ENCODE data around the gene DNAH6. TPM values are rescaled to one million over a fixed set of nuclear protein-coding genes. Genes with fewer than 3 reads are reported as not detected.
"Not testable (repeated sequence)": the region's sequence is repeated elsewhere in the genome, so short reads cannot be mapped to it uniquely, and the experiment has no call there.

The DNAH6 gene
- total RNA-seq (1.4 TPM), polyA plus RNA-seq (0.58 TPM)

GRCh38 chr2:84516234-84516986, at the start of gene DNAH6:
Gene DNAH6, plus strand, starts transcription at chr2:84516498. Its CDS starts 1,329 bp downstream, at chr2:84517827.
- Histone ChIP-seq H3K36me3 (ENCODE audit: insufficient read depth) (no peaks in the 10 kb centered on the region), H3K4me1 (ENCODE audit: insufficient read depth) (no peaks in the 10 kb centered on the region), H3K4me3 (ENCODE audit: low read depth, low read length) (peak within 1 kb of the TSS; percentile 45), H3K27ac (ENCODE audit: low read depth) (no peak within 1 kb of the TSS)
- WGBS, result 8% methylated on average over 31 of the region's 31 CpGs
- DNase-seq (ENCODE audit: extremely low spot score), result peak; percentile 93

- no peak for DNase-seq (ENCODE audit: extremely low spot score)
- no peaks in the 10 kb centered on the region for H3K36me3 ChIP-seq (ENCODE audit: insufficient read depth)
- no peak overlapping the region for H3K27ac ChIP-seq (ENCODE audit: low read depth)
- no peaks in the 10 kb centered on the region for H3K4me1 ChIP-seq (ENCODE audit: insufficient read depth)
- WGBS, result 69% methylated on average over 1 of the region's 1 CpG
- no peak overlapping the region for H3K4me3 ChIP-seq (ENCODE audit: low read depth, low read length)
Measured at GRCh38 chr2:84467389-84467788, 48.9 kb upstream of the DNAH6 start.

DNA sequence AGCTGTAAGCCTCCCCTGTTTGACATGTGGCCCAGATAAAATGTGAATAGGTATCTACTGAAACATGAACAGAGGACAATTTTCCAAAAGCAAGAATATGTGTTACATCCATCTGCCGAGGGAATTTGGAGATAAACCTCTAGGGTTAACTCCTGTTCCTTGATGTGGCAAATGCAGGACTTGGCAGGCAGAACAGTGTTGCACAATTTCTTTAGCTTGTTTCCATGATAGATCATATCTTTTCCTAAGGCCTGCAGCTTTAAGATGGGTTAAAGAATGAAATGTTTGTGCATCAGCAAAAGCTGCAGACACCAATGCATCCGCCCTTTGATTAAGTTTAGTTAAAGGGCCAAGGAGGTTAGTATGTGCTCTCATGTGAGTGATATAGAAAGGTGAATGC, 43.9 kb upstream of the DNAH6 start:
- not testable (repeated sequence) for DNase-seq (ENCODE audit: extremely low spot score); H3K4me1 ChIP-seq (ENCODE audit: insufficient read depth); H3K4me3 ChIP-seq (ENCODE audit: low read depth, low read length); H3K27ac ChIP-seq (ENCODE audit: low read depth); H3K36me3 ChIP-seq (ENCODE audit: insufficient read depth)
- WGBS, result 19% methylated on average over 2 of the region's 2 CpGs

DNA sequence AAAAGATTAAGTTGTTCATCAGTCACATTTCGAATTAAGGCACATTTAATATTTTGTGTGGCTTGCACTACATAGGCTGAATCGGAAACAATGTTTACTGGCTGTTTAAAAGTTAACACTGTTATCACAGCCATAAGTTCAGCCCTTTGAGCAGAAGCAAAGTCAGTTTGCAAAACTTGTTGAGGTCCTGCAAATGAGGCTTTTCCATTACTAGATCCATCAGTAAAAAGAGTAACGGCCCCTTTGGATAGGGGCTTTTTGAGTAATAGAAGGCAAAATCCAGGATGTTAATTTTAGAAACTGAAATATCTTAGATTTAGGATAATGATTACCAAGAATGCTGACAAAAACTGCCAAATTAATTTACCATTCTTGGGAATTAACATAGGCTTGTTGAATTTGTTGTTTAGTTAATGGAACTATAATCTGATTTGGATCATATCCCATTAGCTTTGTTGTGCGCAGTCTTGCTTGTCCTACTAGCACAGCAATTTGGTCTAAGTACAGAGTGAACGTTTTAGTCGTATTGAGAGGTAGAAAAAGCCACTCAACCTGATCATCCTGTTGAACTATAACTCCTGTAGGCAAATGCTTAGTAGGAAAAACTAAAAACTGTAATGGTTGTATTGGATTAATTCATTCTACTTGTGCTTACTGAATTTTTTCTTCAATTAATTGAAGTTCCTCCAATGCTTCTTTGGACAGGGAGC, 43.3 kb upstream of the DNAH6 start:
- DNase-seq (ENCODE audit: extremely low spot score), result no peak
- no peaks in the 10 kb centered on the region for H3K4me1 ChIP-seq (ENCODE audit: insufficient read depth)
- H3K36me3 ChIP-seq (ENCODE audit: insufficient read depth), result no peaks in the 10 kb centered on the region
- 51% methylated on average over 6 of the region's 6 CpGs for WGBS
- H3K27ac ChIP-seq (ENCODE audit: low read depth), result no peak overlapping the region
- no peak overlapping the region for H3K4me3 ChIP-seq (ENCODE audit: low read depth, low read length)

- Histone ChIP-seq H3K4me3 (ENCODE audit: low read depth, low read length) (no peak overlapping the region), H3K36me3 (ENCODE audit: insufficient read depth) (no peaks in the 10 kb centered on the region), H3K27ac (ENCODE audit: low read depth) (no peak overlapping the region), H3K4me1 (ENCODE audit: insufficient read depth) (no peaks in the 10 kb centered on the region)
- WGBS, result 84% methylated on average over 4 of the region's 4 CpGs
- DNase-seq (ENCODE audit: extremely low spot score), result peak; percentile 39
Measured at GRCh38 chr2:84474176-84474575, 42.1 kb upstream of the DNAH6 start.

DNA sequence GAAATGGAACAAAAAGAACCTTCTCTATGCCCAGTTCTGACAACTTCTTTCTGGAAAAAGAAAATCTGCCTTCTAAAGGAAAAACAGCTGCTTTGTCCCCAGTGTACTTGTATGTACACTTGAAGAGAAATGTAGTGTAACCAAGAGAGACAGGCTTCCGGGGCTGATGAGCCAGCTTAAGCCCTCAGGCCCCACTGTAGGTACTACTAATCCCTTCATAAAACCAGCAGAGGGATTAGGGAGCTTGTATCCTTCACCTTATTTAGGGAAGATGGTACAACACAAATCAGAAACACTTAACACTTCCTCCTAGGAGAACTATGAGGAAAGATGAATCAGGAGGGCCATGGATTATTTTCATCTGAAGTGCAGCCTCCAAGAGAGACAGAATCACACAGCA, 38.4 kb upstream of the DNAH6 start:
- no peak for DNase-seq (ENCODE audit: extremely low spot score)
- no peaks in the 10 kb centered on the region for H3K4me1 ChIP-seq (ENCODE audit: insufficient read depth)
- no peak overlapping the region for H3K4me3 ChIP-seq (ENCODE audit: low read depth, low read length)
- 29% methylated on average over 1 of the region's 1 CpG for WGBS
- H3K36me3 ChIP-seq (ENCODE audit: insufficient read depth), result no peaks in the 10 kb centered on the region
- H3K27ac ChIP-seq (ENCODE audit: low read depth), result no peak overlapping the region

DNA sequence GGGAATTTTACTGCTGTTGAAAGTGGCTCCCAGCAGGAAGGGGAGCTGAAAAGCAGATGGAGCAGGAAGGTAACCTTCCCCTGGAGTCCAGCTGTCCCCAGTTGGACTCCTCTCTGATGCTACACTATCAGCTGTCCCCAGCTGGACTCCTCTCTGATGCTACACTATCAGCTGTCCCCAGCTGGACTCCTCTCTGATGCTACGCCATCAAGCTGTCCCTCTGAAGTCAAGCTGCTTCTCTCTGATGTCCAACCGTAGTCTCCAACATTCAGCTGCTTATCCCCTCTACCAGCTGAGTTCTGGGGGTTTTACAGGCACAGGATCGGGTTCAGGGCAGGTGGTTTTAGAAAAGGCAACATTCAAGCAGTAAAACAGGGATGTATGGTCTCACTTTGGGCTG, 37.4 kb upstream of the DNAH6 start:
- Histone ChIP-seq H3K4me3 (ENCODE audit: low read depth, low read length) (no peak overlapping the region), H3K4me1 (ENCODE audit: insufficient read depth) (no peaks in the 10 kb centered on the region), H3K27ac (ENCODE audit: low read depth) (no peak overlapping the region), H3K36me3 (ENCODE audit: insufficient read depth) (no peaks in the 10 kb centered on the region)
- no peak for DNase-seq (ENCODE audit: extremely low spot score)
- 75% methylated on average over 3 of the region's 3 CpGs for WGBS

- H3K27ac ChIP-seq (ENCODE audit: low read depth), result no peak overlapping the region
- H3K4me1 ChIP-seq (ENCODE audit: insufficient read depth), result no peaks in the 10 kb centered on the region
- H3K36me3 ChIP-seq (ENCODE audit: insufficient read depth), result no peaks in the 10 kb centered on the region
- 54% methylated on average over 5 of the region's 5 CpGs for WGBS
- DNase-seq (ENCODE audit: extremely low spot score), result no peak
- no peak overlapping the region for H3K4me3 ChIP-seq (ENCODE audit: low read depth, low read length)
Measured at GRCh38 chr2:84481702-84482101, 34.6 kb upstream of the DNAH6 start.

- WGBS, result 62% methylated on average over 3 of the region's 3 CpGs
Measured at GRCh38 chr2:84482603-84483002, 33.7 kb upstream of the DNAH6 start.

DNA sequence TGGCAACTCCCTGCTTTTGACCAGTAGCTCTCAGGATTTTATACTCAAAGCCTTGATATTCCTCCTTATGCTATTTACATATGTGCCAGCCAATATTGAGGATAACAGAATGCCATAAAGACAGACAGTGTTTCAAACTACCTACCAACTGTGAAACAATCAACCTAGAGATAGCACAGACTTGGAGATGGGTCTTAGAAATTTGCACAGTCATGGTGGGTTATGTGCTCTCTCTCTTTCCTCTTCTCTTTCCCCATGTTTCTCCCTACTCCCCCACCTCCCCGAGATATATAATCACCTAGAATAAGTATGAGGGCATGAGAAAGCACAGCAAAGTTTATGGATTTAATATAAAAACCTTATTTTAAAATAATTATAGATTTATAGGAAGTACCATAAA, 33.0 kb upstream of the DNAH6 start:
- WGBS, result 98% methylated on average over 1 of the region's 1 CpG
- Histone ChIP-seq H3K36me3 (ENCODE audit: insufficient read depth) (no peaks in the 10 kb centered on the region), H3K27ac (ENCODE audit: low read depth) (no peak overlapping the region), H3K4me3 (ENCODE audit: low read depth, low read length) (no peak overlapping the region), H3K4me1 (ENCODE audit: insufficient read depth) (no peaks in the 10 kb centered on the region)
- no peak for DNase-seq (ENCODE audit: extremely low spot score)

More at GRCh38 chr2:84482603-84483002, 33.7 kb upstream of the DNAH6 start:
- Histone ChIP-seq H3K27ac (ENCODE audit: low read depth) (no peak overlapping the region), H3K4me1 (ENCODE audit: insufficient read depth) (no peaks in the 10 kb centered on the region), H3K36me3 (ENCODE audit: insufficient read depth) (no peaks in the 10 kb centered on the region), H3K4me3 (ENCODE audit: low read depth, low read length) (no peak overlapping the region)
- DNase-seq (ENCODE audit: extremely low spot score), result no peak

- DNase-seq (ENCODE audit: extremely low spot score), result peak; percentile 26
Measured at GRCh38 chr2:84486441-84487115, 29.7 kb upstream of the DNAH6 start.

GRCh38 chr2:84487298-84487996, 28.9 kb upstream of the DNAH6 start:
- no peak for DNase-seq (ENCODE audit: extremely low spot score)
- Histone ChIP-seq H3K36me3 (ENCODE audit: insufficient read depth) (no peaks in the 10 kb centered on the region), H3K4me3 (ENCODE audit: low read depth, low read length) (no peak overlapping the region), H3K4me1 (ENCODE audit: insufficient read depth) (no peaks in the 10 kb centered on the region), H3K27ac (ENCODE audit: low read depth) (no peak overlapping the region)
- WGBS, result 46% methylated on average over 3 of the region's 3 CpGs

More at GRCh38 chr2:84486441-84487115, 29.7 kb upstream of the DNAH6 start:
- no peaks in the 10 kb centered on the region for H3K4me1 ChIP-seq (ENCODE audit: insufficient read depth)
- no peaks in the 10 kb centered on the region for H3K36me3 ChIP-seq (ENCODE audit: insufficient read depth)
- H3K4me3 ChIP-seq (ENCODE audit: low read depth, low read length), result no peak overlapping the region
- 80% methylated on average over 2 of the region's 2 CpGs for WGBS
- peak overlapping the region; percentile 39 for H3K27ac ChIP-seq (ENCODE audit: low read depth)

DNA sequence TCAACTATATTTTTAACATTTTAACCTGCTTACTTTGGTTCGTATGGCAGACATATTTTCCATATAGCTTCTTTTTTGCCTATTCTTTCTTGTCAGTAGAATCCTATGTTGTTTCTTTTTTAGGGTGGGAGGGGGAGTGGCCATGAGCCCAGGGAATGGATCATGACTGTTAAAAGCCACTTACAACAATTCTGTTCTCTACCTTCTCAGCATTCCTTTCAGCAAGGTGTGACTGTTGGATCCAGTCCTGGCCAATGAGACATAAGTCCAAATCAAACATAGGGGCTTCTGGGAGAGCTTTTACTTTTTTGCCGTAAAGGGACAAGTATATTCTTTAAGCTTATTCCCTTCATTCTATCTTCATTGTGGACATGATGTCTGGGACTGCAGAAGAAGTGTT, 25.0 kb upstream of the DNAH6 start:
- DNase-seq (ENCODE audit: extremely low spot score), result no peak
- H3K4me1 ChIP-seq (ENCODE audit: insufficient read depth), result no peaks in the 10 kb centered on the region
- WGBS, result 73% methylated on average over 2 of the region's 2 CpGs

More for the DNA sequence above, 25.0 kb upstream of the DNAH6 start:
- no peak overlapping the region for H3K4me3 ChIP-seq (ENCODE audit: low read depth, low read length)
- no peak overlapping the region for H3K27ac ChIP-seq (ENCODE audit: low read depth)
- H3K36me3 ChIP-seq (ENCODE audit: insufficient read depth), result no peaks in the 10 kb centered on the region
